ENCODE data around the gene ENPP6. TPM values are rescaled to one million over a fixed set of nuclear protein-coding genes. Genes with fewer than 3 reads are reported as not detected.

Gene ENPP6
- polyA plus RNA-seq, 1 donor from 2014 or later, result not detected

- no peaks in the 10 kb centered on the region for H3K36me3 ChIP-seq (ENCODE audit: insufficient read depth, low read length)
- H4K20me1 ChIP-seq (ENCODE audit: insufficient read depth), result no peaks in the 10 kb centered on the region
- no peaks in the 10 kb centered on the region for H3F3A ChIP-seq (ENCODE audit: insufficient read depth, low read length, poor library complexity, severe bottlenecking)
- no peak for TF ChIP-seq SMC3 (conservative IDR thresholded peaks at IDR 0.05; ENCODE audit: poor library complexity)
- TF ChIP-seq RAD21 (conservative IDR thresholded peaks at IDR 0.05), result no peak
- no peak for TF ChIP-seq TAF1 (IDR thresholded peaks at IDR 0.05; ENCODE audit: low read depth)
- no peak for TF ChIP-seq MXI1 (conservative IDR thresholded peaks at IDR 0.05; ENCODE audit: poor library complexity, severe bottlenecking)
- TF ChIP-seq POLR2AphosphoS5 (IDR thresholded peaks at IDR 0.05), result no peak
- TF ChIP-seq EZH2 (IDR thresholded peaks at IDR 0.05; ENCODE audit: borderline replicate concordance, insufficient read depth, low read length, poor library complexity, severe bottlenecking), result no peak
- TF ChIP-seq, protein P1, sequence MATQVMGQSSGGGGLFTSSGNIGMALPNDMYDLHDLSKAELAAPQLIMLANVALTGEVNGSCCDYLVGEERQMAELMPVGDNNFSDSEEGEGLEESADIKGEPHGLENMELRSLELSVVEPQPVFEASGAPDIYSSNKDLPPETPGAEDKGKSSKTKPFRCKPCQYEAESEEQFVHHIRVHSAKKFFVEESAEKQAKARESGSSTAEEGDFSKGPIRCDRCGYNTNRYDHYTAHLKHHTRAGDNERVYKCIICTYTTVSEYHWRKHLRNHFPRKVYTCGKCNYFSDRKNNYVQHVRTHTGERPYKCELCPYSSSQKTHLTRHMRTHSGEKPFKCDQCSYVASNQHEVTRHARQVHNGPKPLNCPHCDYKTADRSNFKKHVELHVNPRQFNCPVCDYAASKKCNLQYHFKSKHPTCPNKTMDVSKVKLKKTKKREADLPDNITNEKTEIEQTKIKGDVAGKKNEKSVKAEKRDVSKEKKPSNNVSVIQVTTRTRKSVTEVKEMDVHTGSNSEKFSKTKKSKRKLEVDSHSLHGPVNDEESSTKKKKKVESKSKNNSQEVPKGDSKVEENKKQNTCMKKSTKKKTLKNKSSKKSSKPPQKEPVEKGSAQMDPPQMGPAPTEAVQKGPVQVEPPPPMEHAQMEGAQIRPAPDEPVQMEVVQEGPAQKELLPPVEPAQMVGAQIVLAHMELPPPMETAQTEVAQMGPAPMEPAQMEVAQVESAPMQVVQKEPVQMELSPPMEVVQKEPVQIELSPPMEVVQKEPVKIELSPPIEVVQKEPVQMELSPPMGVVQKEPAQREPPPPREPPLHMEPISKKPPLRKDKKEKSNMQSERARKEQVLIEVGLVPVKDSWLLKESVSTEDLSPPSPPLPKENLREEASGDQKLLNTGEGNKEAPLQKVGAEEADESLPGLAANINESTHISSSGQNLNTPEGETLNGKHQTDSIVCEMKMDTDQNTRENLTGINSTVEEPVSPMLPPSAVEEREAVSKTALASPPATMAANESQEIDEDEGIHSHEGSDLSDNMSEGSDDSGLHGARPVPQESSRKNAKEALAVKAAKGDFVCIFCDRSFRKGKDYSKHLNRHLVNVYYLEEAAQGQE (IDR thresholded peaks at IDR 0.05; ENCODE audit: borderline replicate concordance), result no peak
- TF ChIP-seq, protein P2, sequence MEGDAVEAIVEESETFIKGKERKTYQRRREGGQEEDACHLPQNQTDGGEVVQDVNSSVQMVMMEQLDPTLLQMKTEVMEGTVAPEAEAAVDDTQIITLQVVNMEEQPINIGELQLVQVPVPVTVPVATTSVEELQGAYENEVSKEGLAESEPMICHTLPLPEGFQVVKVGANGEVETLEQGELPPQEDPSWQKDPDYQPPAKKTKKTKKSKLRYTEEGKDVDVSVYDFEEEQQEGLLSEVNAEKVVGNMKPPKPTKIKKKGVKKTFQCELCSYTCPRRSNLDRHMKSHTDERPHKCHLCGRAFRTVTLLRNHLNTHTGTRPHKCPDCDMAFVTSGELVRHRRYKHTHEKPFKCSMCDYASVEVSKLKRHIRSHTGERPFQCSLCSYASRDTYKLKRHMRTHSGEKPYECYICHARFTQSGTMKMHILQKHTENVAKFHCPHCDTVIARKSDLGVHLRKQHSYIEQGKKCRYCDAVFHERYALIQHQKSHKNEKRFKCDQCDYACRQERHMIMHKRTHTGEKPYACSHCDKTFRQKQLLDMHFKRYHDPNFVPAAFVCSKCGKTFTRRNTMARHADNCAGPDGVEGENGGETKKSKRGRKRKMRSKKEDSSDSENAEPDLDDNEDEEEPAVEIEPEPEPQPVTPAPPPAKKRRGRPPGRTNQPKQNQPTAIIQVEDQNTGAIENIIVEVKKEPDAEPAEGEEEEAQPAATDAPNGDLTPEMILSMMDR (IDR thresholded peaks at IDR 0.05; ENCODE audit: poor library complexity, severe bottlenecking), result no peak
- no peaks in the 10 kb centered on the region for H3K9me2 ChIP-seq (ENCODE audit: insufficient read depth, low read length)
- H3K9ac ChIP-seq (ENCODE audit: low read length), result no peak overlapping the region
- no peak overlapping the region for H2AFZ ChIP-seq (ENCODE audit: low read depth, low read length)
- H3K79me2 ChIP-seq (replicated peaks; ENCODE audit: insufficient read depth, low read length), result no peaks in the 10 kb centered on the region
- H3K27ac ChIP-seq (ENCODE audit: low read length), result no peak overlapping the region
- no peak overlapping the region for H3K4me3 ChIP-seq (ENCODE audit: low read length)
- H3K27me3 ChIP-seq (ENCODE audit: insufficient read depth, low read depth, low read length), result no peaks in the 10 kb centered on the region
- H3K4me2 ChIP-seq (ENCODE audit: low read length), result no peak overlapping the region
- no peaks in the 10 kb centered on the region for H3K9me3 ChIP-seq (ENCODE audit: low read length)
Measured at GRCh38 chr4:184058026-184058425, 159.6 kb downstream of the ENPP6 start.

DNA sequence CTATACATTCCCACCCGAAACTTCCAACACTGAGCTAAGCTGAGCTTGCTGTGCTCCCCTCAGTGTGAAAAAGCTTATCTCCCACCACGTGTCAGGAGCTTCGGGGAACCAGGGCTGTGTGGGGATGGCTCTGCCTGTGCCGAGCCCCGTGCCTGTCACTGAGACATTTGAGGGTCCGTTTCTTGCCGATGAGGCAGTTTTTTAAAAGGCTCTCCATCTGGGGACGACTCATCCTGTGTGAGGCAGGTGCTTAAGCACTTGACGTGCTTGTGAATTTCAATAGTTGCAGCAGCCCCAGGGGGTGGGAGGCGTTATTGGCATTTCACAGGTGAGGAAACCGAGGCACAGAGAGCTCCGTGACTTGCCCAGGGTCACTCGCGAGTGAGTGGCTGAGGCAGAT lies 160.8 kb downstream of the ENPP6 start:
- H3K79me2 ChIP-seq (replicated peaks; ENCODE audit: insufficient read depth, low read length), result no peaks in the 10 kb centered on the region

More for the DNA sequence above, 160.8 kb downstream of the ENPP6 start:
- Histone ChIP-seq H3K4me3 (ENCODE audit: low read length) (no peak overlapping the region), H3F3A (ENCODE audit: insufficient read depth, low read length, poor library complexity, severe bottlenecking) (no peaks in the 10 kb centered on the region), H3K4me2 (ENCODE audit: low read length) (no peak overlapping the region), H3K9me2 (ENCODE audit: insufficient read depth, low read length) (no peaks in the 10 kb centered on the region), H3K27ac (ENCODE audit: low read length) (no peak overlapping the region), H3K9ac (ENCODE audit: low read length) (no peak overlapping the region), H4K20me1 (ENCODE audit: insufficient read depth) (no peaks in the 10 kb centered on the region), H3K9me3 (ENCODE audit: low read length) (no peaks in the 10 kb centered on the region), H2AFZ (ENCODE audit: low read depth, low read length) (no peak overlapping the region), H3K36me3 (ENCODE audit: insufficient read depth, low read length) (no peaks in the 10 kb centered on the region), H3K27me3 (ENCODE audit: insufficient read depth, low read depth, low read length) (no peaks in the 10 kb centered on the region)
- TF ChIP-seq TAF1 (IDR thresholded peaks at IDR 0.05; ENCODE audit: low read depth) (no peak), SMC3 (conservative IDR thresholded peaks at IDR 0.05; ENCODE audit: poor library complexity) (no peak), EP300 (conservative IDR thresholded peaks at IDR 0.05; ENCODE audit: poor library complexity, severe bottlenecking) (no peak), EZH2 (IDR thresholded peaks at IDR 0.05; ENCODE audit: borderline replicate concordance, insufficient read depth, low read length, poor library complexity, severe bottlenecking) (no peak), MXI1 (conservative IDR thresholded peaks at IDR 0.05; ENCODE audit: poor library complexity, severe bottlenecking) (no peak)
- TF ChIP-seq, protein P1 (IDR thresholded peaks at IDR 0.05; ENCODE audit: borderline replicate concordance), result no peak
- TF ChIP-seq, protein P2 (IDR thresholded peaks at IDR 0.05; ENCODE audit: poor library complexity, severe bottlenecking), result no peak

Measured in neural cell (in vitro differentiated cells).